WTC11 (cell line): ENCODE data around the gene BSN.

ENCODE experiments used
- CREM ChIP-seq: sonication (generic); formaldehyde crosslinking; IDR thresholded peaks from 2 replicates; pipeline ENCODE4 v1.8.1; 2022; ENCODE audit warnings: mild to moderate bottlenecking, missing genetic modification reagents, moderate library complexity
- CTCF ChIP-seq: fragments of 200-600 bp; IDR thresholded peaks from 2 replicates; pipeline ENCODE4 v1.8.0; 2022; ENCODE audit warnings: antibody characterized with exemption
- ELF4 ChIP-seq: sonication (generic); formaldehyde crosslinking; IDR thresholded peaks from 2 replicates; pipeline ENCODE4 v1.8.1; 2022; ENCODE audit warnings: low read depth, mild to moderate bottlenecking, moderate library complexity, missing genetic modification reagents
- FOXJ3 ChIP-seq: sonication (generic); formaldehyde crosslinking; IDR thresholded peaks from 2 replicates; pipeline ENCODE4 v1.9.0; 2021; ENCODE audit warnings: missing genetic modification reagents, mild to moderate bottlenecking, borderline replicate concordance
- MAX ChIP-seq: sonication (generic); formaldehyde crosslinking; IDR thresholded peaks from 2 replicates; pipeline ENCODE4 v1.8.0; 2022; ENCODE audit warnings: mild to moderate bottlenecking, missing genetic modification reagents
- MXD4 ChIP-seq: fragments of 250-450 bp; sonication (Bioruptor Pico); IDR thresholded peaks from 2 replicates; pipeline ENCODE4 v1.8.0; 2021; ENCODE audit warnings: mild to moderate bottlenecking, moderate library complexity, borderline replicate concordance
- NFYB ChIP-seq: sonication (generic); formaldehyde crosslinking; conservative IDR thresholded peaks from 2 replicates; pipeline ENCODE4 v1.8.0; 2022; ENCODE audit warnings: low read depth, missing genetic modification reagents
- SP1 ChIP-seq: sonication (generic); formaldehyde crosslinking; conservative IDR thresholded peaks from 2 replicates; pipeline ENCODE4 v1.8.1; 2022; ENCODE audit warnings: missing genetic modification reagents
- TEAD4 ChIP-seq: sonication (generic); formaldehyde crosslinking; IDR thresholded peaks from 2 replicates; pipeline ENCODE4 v1.8.0; 2022; ENCODE audit warnings: mild to moderate bottlenecking, missing genetic modification reagents
- ZNF423 ChIP-seq: fragments of 250-450 bp; sonication (Bioruptor Pico); IDR thresholded peaks from 2 replicates; pipeline ENCODE4 v2.1.2; 2022; ENCODE audit warnings: mild to moderate bottlenecking, moderate library complexity

- TF ChIP-seq CTCF = no peak
- no peak for TF ChIP-seq TEAD4 (CRISPR knock-in tag)
- TF ChIP-seq MAX (CRISPR knock-in tag) = no peak
- no peak for TF ChIP-seq FOXJ3 (CRISPR knock-in tag)
- TF ChIP-seq ELF4 = no peak
- no peak for TF ChIP-seq NFYB (CRISPR knock-in tag)
- TF ChIP-seq MXD4 (CRISPR knock-in tag) = no peak
- TF ChIP-seq ZNF423 (CRISPR knock-in tag) = no peak
- TF ChIP-seq CREM = no peak
- TF ChIP-seq SP1 (CRISPR knock-in tag) = no peak
Measured at GRCh38 chr3:49716691-49717210, 162.5 kb downstream of the BSN start.
